ENCODE measurements around the gene PLOD2.

- TF ChIP-seq CTCF (IDR thresholded peaks at IDR 0.05; ENCODE audit: insufficient read depth, low read depth, low read length) (no peak), EZH2 (IDR thresholded peaks at IDR 0.05; ENCODE audit: insufficient read depth, low read length) (no peak)
Measured at GRCh38 chr3:146091397-146091796, 69.6 kb downstream of the PLOD2 start.

All from astrocyte (in vitro differentiated cells and primary cell).